CD4-positive, alpha-beta T cell treated with Interleukin-1 beta for 1 hour (primary cell): ENCODE data around the gene ZBTB7C.

Experiments
- DNase-seq, 2 donors: peaks; one replicate each; pipeline ENCODE4 v3.0.0-alpha.2; 2020 to 2022

Gene ZBTB7C

GRCh38 chr18:48244530-48244929, 164.7 kb downstream of the ZBTB7C start:
- no peak for DNase-seq

- DNase-seq, result no peak
These were observed 170.5 kb downstream of the ZBTB7C start for GRCh38 chr18:48238636-48239035.

GRCh38 chr18:48238206-48238605, 171.0 kb downstream of the ZBTB7C start:
- DNase-seq, result no peak

GRCh38 chr18:48236822-48237221, 172.4 kb downstream of the ZBTB7C start:
- DNase-seq, result no peak

GRCh38 chr18:48230467-48231113, 178.6 kb downstream of the ZBTB7C start:
- peak in 1 of 2 donors; percentile 43 for DNase-seq

GRCh38 chr18:48229552-48229981, 179.6 kb downstream of the ZBTB7C start:
- no peak for DNase-seq

- no peak for DNase-seq
These were observed 180.3 kb downstream of the ZBTB7C start for GRCh38 chr18:48228841-48229240.

- DNase-seq, result no peak
These were observed 180.9 kb downstream of the ZBTB7C start for GRCh38 chr18:48228301-48228715.

GRCh38 chr18:48227206-48227605, 182.0 kb downstream of the ZBTB7C start:
- DNase-seq, result no peak

- no peak for DNase-seq
These were observed 182.8 kb downstream of the ZBTB7C start for GRCh38 chr18:48226401-48226800.

GRCh38 chr18:48222118-48222517, 187.1 kb downstream of the ZBTB7C start:
- peak in 1 of 2 donors; percentile 9 for DNase-seq

GRCh38 chr18:48219810-48220499, 189.2 kb downstream of the ZBTB7C start:
- DNase-seq, result no peak

GRCh38 chr18:48219037-48219809, 190.0 kb downstream of the ZBTB7C start:
- no peak for DNase-seq

- no peak for DNase-seq
These were observed 190.7 kb downstream of the ZBTB7C start for GRCh38 chr18:48218285-48219022.

GRCh38 chr18:48217258-48218250, 191.6 kb downstream of the ZBTB7C start:
- no peak for DNase-seq

GRCh38 chr18:48216639-48217257, 192.4 kb downstream of the ZBTB7C start:
- no peak for DNase-seq

- DNase-seq, result no peak
These were observed 193.1 kb downstream of the ZBTB7C start for GRCh38 chr18:48215876-48216638.

- DNase-seq, result no peak
These were observed 195.4 kb downstream of the ZBTB7C start for GRCh38 chr18:48213791-48214190.

- no peak for DNase-seq
These were observed 200.6 kb downstream of the ZBTB7C start for GRCh38 chr18:48208432-48209140.

GRCh38 chr18:48207733-48208132, 201.4 kb downstream of the ZBTB7C start:
- no peak for DNase-seq
